ENCODE data around the gene PLA2G15.

The PLA2G15 gene

GRCh38 chr16:68244903-68245853 lies at the start of gene PLA2G15:
Gene PLA2G15, plus strand, starts transcription at chr16:68245373. Its CDS starts 54 bp downstream, at chr16:68245427.
- Histone ChIP-seq H2AFZ (peak within 1 kb of the TSS; percentile 100), H3K9me3 (ENCODE audit: control insufficient read depth, low read length) (no peaks in the 10 kb centered on the region), H3K4me3 (ENCODE audit: low read depth, low read length) (peak within 1 kb of the TSS; percentile 70), H3K79me2 (peaks cover 15% of the 10 kb centered on the region), H3K4me1 (peaks cover 14% of the 10 kb centered on the region), H3K36me3 (ENCODE audit: control insufficient read depth, insufficient read depth, low read length) (no peaks in the 10 kb centered on the region), H3K27me3 (ENCODE audit: control insufficient read depth, insufficient read depth, low read length) (no peaks in the 10 kb centered on the region), H3K27ac (peak within 1 kb of the TSS; percentile 36), H3K4me2 (ENCODE audit: low read length) (peak within 1 kb of the TSS; percentile 97), H3K9ac (no peak within 1 kb of the TSS)
- no peak for TF ChIP-seq CTCF (IDR thresholded peaks at IDR 0.05)

- no peaks in the 10 kb centered on the region for H3K36me3 ChIP-seq (ENCODE audit: control insufficient read depth, insufficient read depth, low read length)
- H3K4me3 ChIP-seq (ENCODE audit: low read depth, low read length) = no peak overlapping the region
- TF ChIP-seq CTCF (IDR thresholded peaks at IDR 0.05) = no peak
- no peak overlapping the region for H2AFZ ChIP-seq
- H3K79me2 ChIP-seq = peaks cover 16% of the 10 kb centered on the region
- no peak overlapping the region for H3K27ac ChIP-seq
- H3K4me1 ChIP-seq = peaks cover 5% of the 10 kb centered on the region
- no peak overlapping the region for H3K4me2 ChIP-seq (ENCODE audit: low read length)
- H3K27me3 ChIP-seq (ENCODE audit: control insufficient read depth, insufficient read depth, low read length) = no peaks in the 10 kb centered on the region
- H3K9me3 ChIP-seq (ENCODE audit: control insufficient read depth, low read length) = no peaks in the 10 kb centered on the region
- H3K9ac ChIP-seq = no peak overlapping the region
Observed at GRCh38 chr16:68197250-68197649, 47.9 kb upstream of the PLA2G15 start.

- Histone ChIP-seq H3K27me3 (ENCODE audit: control insufficient read depth, insufficient read depth, low read length) (no peaks in the 10 kb centered on the region), H3K4me2 (ENCODE audit: low read length) (no peak overlapping the region), H3K27ac (peak overlapping the region; percentile 5), H3K9me3 (ENCODE audit: control insufficient read depth, low read length) (no peaks in the 10 kb centered on the region), H3K36me3 (ENCODE audit: control insufficient read depth, insufficient read depth, low read length) (no peaks in the 10 kb centered on the region), H3K79me2 (peaks cover 8% of the 10 kb centered on the region), H2AFZ (no peak overlapping the region), H3K4me3 (ENCODE audit: low read depth, low read length) (no peak overlapping the region), H3K4me1 (peaks cover 5% of the 10 kb centered on the region), H3K9ac (no peak overlapping the region)
- no peak for TF ChIP-seq CTCF (IDR thresholded peaks at IDR 0.05)
Observed at GRCh38 chr16:68200088-68200783, 44.9 kb upstream of the PLA2G15 start.

- no peaks in the 10 kb centered on the region for H3K9me3 ChIP-seq (ENCODE audit: control insufficient read depth, low read length)
- peaks cover 5% of the 10 kb centered on the region for H3K4me1 ChIP-seq
- H3K4me2 ChIP-seq (ENCODE audit: low read length) = no peak overlapping the region
- H3K79me2 ChIP-seq = peaks cover 6% of the 10 kb centered on the region
- TF ChIP-seq CTCF (IDR thresholded peaks at IDR 0.05) = no peak
- no peak overlapping the region for H2AFZ ChIP-seq
- H3K36me3 ChIP-seq (ENCODE audit: control insufficient read depth, insufficient read depth, low read length) = no peaks in the 10 kb centered on the region
- no peak overlapping the region for H3K27ac ChIP-seq
- no peak overlapping the region for H3K4me3 ChIP-seq (ENCODE audit: low read depth, low read length)
- H3K9ac ChIP-seq = no peak overlapping the region
- H3K27me3 ChIP-seq (ENCODE audit: control insufficient read depth, insufficient read depth, low read length) = no peaks in the 10 kb centered on the region
Observed at GRCh38 chr16:68202091-68202519, 43.1 kb upstream of the PLA2G15 start.

Data from parathyroid adenoma (tissue), 2 donors.